ENCODE results near the gene ADH1B. TPM values are rescaled to one million over a fixed set of nuclear protein-coding genes. Genes with fewer than 3 reads are reported as not detected.

The ADH1B gene
- total and polyA plus RNA-seq, 10 of the 15 experiments (the other 5 are each of a cell fraction or from before 2014, with no cell fraction given): 1.3 TPM; not detected in 9

DNA sequence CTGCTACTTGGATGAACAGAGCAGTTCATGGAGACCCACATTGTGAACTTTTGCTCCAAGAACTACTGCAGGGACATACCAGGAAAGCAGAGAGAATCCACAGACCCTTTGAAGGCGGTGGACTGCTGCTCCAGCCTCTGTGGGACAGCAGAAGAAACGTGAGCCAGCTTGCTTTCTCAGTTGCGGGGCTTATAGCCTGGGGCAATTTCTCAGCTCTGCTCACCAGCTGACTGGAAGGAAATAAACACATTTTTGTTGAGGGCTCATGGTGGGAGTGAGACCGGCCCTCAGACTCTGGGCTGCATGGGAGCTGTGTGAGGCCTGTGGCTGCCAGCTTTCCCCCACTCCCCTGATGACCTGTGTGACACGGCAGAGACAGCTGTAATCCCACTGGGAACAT lies 27.8 kb downstream of the ADH1B start:
- no peak for DNase-seq (ENCODE audit: low read depth, low spot score)
- ATAC-seq: no peak
- FAIRE-seq: no peak
- Histone ChIP-seq H3K4me2 (ENCODE audit: control insufficient read depth, insufficient read depth) (no peak overlapping the region), H3K79me2 (ENCODE audit: control insufficient read depth, insufficient read depth, low read length) (no peaks in the 10 kb centered on the region), H3K9ac (ENCODE audit: control insufficient read depth, insufficient read depth, low read length) (no peak overlapping the region), H3K9me3 (replicated peaks; ENCODE audit: control insufficient read depth, insufficient read depth, low read length) (no peaks in the 10 kb centered on the region), H3K4me1 (ENCODE audit: control insufficient read depth, insufficient read depth, low read length) (no peaks in the 10 kb centered on the region), H3K27me3 (replicated peaks in 1 of 2; ENCODE audit: control insufficient read depth in 2 of 2, insufficient read depth in 2 of 2, low read length in 1 of 2) (no peaks in the 10 kb centered on the region), H2AFZ (ENCODE audit: control insufficient read depth, low read depth, low read length) (no peak overlapping the region), H3K27ac (ENCODE audit: control insufficient read depth, insufficient read depth) (no peak overlapping the region), H4K20me1 (ENCODE audit: control insufficient read depth, insufficient read depth) (no peaks in the 10 kb centered on the region), H3K36me3 (ENCODE audit: control insufficient read depth in 2 of 2, insufficient read depth in 2 of 2, low read length in 1 of 2) (no peaks in the 10 kb centered on the region), H3K4me3 (no peak overlapping the region)
- 11% methylated on average over 5 of the region's 5 CpGs for WGBS (ENCODE audit: insufficient coverage, insufficient replicate concordance, low lambda C conversion rate, missing lambda C conversion rate)
- no TSS peak for BruUV-seq (replicated peaks)
- in situ Hi-C loops (cut with MboI) (no loop called here), intact Hi-C loops (cut with micrococcal nuclease; ENCODE audit: unreplicated experiment) (no loop called here)
- CTCF ChIA-PET: no interaction called here
- no peak for TF ChIP-seq RAD21 (IDR thresholded peaks at IDR 0.05; ENCODE audit: insufficient read depth, low read depth, low read length)
- no peak for TF ChIP-seq TCF3 (IDR thresholded peaks at IDR 0.05; ENCODE audit: borderline replicate concordance, insufficient read depth, low read depth, low read length)
- SMC1A ChIA-PET (ENCODE audit: uncharacterized antibody, unreplicated experiment): no interaction called here
- RAD21 ChIA-PET (ENCODE audit: unreplicated experiment): no interaction called here
- POLR2A ChIA-PET: no interaction called here

DNA sequence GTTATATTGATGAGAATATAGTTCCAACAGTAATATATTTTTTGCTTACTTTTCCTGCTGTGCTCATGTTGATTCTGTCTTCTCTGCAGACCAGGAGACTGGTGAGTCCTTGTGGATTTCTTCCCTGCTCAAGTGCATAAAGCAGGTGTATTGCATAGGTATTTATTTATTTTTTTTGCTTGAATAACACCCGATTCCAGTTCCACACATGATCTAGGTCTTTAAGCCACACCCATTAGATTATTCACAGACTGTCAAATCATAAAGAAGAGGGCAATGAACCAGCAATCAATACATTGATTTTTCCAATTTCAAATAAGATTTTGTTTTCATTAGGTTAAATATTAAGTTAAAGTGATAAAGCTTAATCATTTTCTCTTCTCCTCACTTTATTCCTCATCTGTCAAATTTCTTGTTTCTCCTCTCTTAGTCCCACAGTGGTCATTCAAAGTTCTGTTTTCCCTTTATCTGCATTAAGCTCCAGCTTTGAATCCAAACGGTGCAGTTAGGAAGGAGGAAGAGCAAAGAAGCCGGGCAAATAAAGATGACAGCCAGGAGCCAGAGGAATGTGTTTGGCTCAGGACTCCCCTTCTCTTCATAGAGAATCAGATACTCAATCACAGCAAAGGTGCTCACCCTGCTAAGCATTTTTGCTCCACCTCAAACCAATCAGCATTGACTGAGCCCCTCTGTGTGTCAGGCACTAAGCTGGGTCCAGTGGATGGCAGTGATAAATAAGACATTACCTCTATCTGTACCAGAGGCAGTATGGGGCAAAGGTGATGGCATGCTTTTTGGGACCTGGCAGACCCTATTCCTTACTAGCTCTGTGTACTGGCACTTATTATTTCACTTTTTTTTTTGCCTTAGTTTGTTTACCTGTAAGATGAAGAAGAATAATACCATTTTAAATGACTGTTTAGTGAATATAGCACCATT lies 30.1 kb downstream of the ADH1B start, which contains the start of gene ADH1A:
Gene ADH1A, minus strand, starts transcription at position 138 of the 939 bp plus-strand sequence. Its CDS starts 71 bp downstream, at position 67.
- SMC1A ChIA-PET (ENCODE audit: uncharacterized antibody, unreplicated experiment): interaction anchor here (0.9 to 1.4 kb wide), 2 partner anchors 31 to 112 kb away, joined by 3 read pairs; no protein-coding TSS in a partner anchor
- RAD21 ChIA-PET (ENCODE audit: unreplicated experiment): no interaction called here
- TF ChIP-seq RBBP5 (conservative IDR thresholded peaks at IDR 0.05) (no peak), NR2C1 (IDR thresholded peaks at IDR 0.05) (no peak), NR2F1 (conservative IDR thresholded peaks at IDR 0.05) (no peak), KLF5 (IDR thresholded peaks at IDR 0.05; ENCODE audit: partially characterized antibody) (no peak), TCF12 (IDR thresholded peaks at IDR 0.05; ENCODE audit: low read depth, low read length) (no peak), ETV6 (conservative IDR thresholded peaks at IDR 0.05 in 1 of 2, IDR thresholded peaks at IDR 0.05 in 1 of 2; ENCODE audit: borderline replicate concordance in 1 of 2, low read depth in 1 of 2) (no peak), NFYB (IDR thresholded peaks at IDR 0.05; ENCODE audit: insufficient read depth, low read depth, low read length) (no peak), BACH1 (IDR thresholded peaks at IDR 0.05; ENCODE audit: borderline replicate concordance) (no peak), NBN (IDR thresholded peaks at IDR 0.05) (no peak), IRF4 (IDR thresholded peaks at IDR 0.05; ENCODE audit: low read depth, low read length) (no peak)
- TF ChIP-seq, protein P1, sequence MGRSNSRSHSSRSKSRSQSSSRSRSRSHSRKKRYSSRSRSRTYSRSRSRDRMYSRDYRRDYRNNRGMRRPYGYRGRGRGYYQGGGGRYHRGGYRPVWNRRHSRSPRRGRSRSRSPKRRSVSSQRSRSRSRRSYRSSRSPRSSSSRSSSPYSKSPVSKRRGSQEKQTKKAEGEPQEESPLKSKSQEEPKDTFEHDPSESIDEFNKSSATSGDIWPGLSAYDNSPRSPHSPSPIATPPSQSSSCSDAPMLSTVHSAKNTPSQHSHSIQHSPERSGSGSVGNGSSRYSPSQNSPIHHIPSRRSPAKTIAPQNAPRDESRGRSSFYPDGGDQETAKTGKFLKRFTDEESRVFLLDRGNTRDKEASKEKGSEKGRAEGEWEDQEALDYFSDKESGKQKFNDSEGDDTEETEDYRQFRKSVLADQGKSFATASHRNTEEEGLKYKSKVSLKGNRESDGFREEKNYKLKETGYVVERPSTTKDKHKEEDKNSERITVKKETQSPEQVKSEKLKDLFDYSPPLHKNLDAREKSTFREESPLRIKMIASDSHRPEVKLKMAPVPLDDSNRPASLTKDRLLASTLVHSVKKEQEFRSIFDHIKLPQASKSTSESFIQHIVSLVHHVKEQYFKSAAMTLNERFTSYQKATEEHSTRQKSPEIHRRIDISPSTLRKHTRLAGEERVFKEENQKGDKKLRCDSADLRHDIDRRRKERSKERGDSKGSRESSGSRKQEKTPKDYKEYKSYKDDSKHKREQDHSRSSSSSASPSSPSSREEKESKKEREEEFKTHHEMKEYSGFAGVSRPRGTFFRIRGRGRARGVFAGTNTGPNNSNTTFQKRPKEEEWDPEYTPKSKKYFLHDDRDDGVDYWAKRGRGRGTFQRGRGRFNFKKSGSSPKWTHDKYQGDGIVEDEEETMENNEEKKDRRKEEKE (IDR thresholded peaks at IDR 0.05): no peak

More for the DNA sequence above, 30.1 kb downstream of the ADH1B start, which contains the start of gene ADH1A:
- FAIRE-seq (no peak), ATAC-seq (no peak), DNase-seq (ENCODE audit: low read depth, low spot score) (no peak)
- Histone ChIP-seq H3K79me2 (ENCODE audit: control insufficient read depth, insufficient read depth, low read length) (no peaks in the 10 kb centered on the region), H3K9ac (ENCODE audit: control insufficient read depth, insufficient read depth, low read length) (no peak within 1 kb of the TSS), H3K27ac (ENCODE audit: control insufficient read depth, insufficient read depth) (no peak within 1 kb of the TSS), H4K20me1 (ENCODE audit: control insufficient read depth, insufficient read depth) (no peaks in the 10 kb centered on the region), H3K4me2 (ENCODE audit: control insufficient read depth, insufficient read depth) (no peak within 1 kb of the TSS), H3K4me1 (ENCODE audit: control insufficient read depth, insufficient read depth, low read length) (no peaks in the 10 kb centered on the region), H3K36me3 (ENCODE audit: control insufficient read depth in 2 of 2, insufficient read depth in 2 of 2, low read length in 1 of 2) (no peaks in the 10 kb centered on the region), H3K27me3 (replicated peaks in 1 of 2; ENCODE audit: control insufficient read depth in 2 of 2, insufficient read depth in 2 of 2, low read length in 1 of 2) (no peaks in the 10 kb centered on the region), H2AFZ (ENCODE audit: control insufficient read depth, low read depth, low read length) (no peak within 1 kb of the TSS), H3K4me3 (no peak within 1 kb of the TSS), H3K9me3 (replicated peaks; ENCODE audit: control insufficient read depth, insufficient read depth, low read length) (no peaks in the 10 kb centered on the region; the same call in 2 of the 3 replicates)
- CTCF ChIA-PET: interaction anchor here (0.6 kb wide), 1 partner anchor 866 kb away, joined by 3 read pairs; no protein-coding TSS in a partner anchor
- intact Hi-C loops (cut with micrococcal nuclease; ENCODE audit: unreplicated experiment): no loop called here
- POLR2A ChIA-PET: no interaction called here
- WGBS (ENCODE audit: insufficient coverage, insufficient replicate concordance, low lambda C conversion rate, missing lambda C conversion rate): 0% methylated on average over 3 of the region's 3 CpGs
- BruUV-seq (replicated peaks): no TSS peak
- in situ Hi-C loops (cut with MboI): no loop called here

All from GM12878 (cell line).